CD4-positive, alpha-beta T cell treated with Interleukin-1 beta for 1 hour (primary cell): ENCODE measurements around the gene TSPAN5.
A peak's percentile ranks its signal among the peaks of the same experiment; 100 is the strongest.

Source experiments
- DNase-seq, 2 donors: peaks; one replicate each; pipeline ENCODE4 v3.0.0-alpha.2; 2020 to 2022

Gene TSPAN5

GRCh38 chr4:98672583-98673287, 14.3 kb upstream of the TSPAN5 start:
- no peak for DNase-seq

GRCh38 chr4:98671131-98671530, 12.7 kb upstream of the TSPAN5 start:
- DNase-seq, result no peak

- DNase-seq, result no peak
Measured at GRCh38 chr4:98670186-98670585, 11.8 kb upstream of the TSPAN5 start.

GRCh38 chr4:98669577-98669976, 11.2 kb upstream of the TSPAN5 start:
- DNase-seq, result no peak

- DNase-seq, result no peak
Measured at GRCh38 chr4:98664959-98665358, 6.5 kb upstream of the TSPAN5 start.

- DNase-seq, result peak; percentile 54 to 77
Measured at GRCh38 chr4:98663226-98664006, 5.0 kb upstream of the TSPAN5 start.

GRCh38 chr4:98662626-98663225, 4.3 kb upstream of the TSPAN5 start:
- peak; percentile 38 for DNase-seq

GRCh38 chr4:98662055-98662453, 3.6 kb upstream of the TSPAN5 start:
- DNase-seq, result no peak

GRCh38 chr4:98661371-98662054, 3.1 kb upstream of the TSPAN5 start:
- no peak for DNase-seq

GRCh38 chr4:98659741-98660462, 1.5 kb upstream of the TSPAN5 start:
- DNase-seq, result no peak

GRCh38 chr4:98659106-98659592, 738 bp upstream of the TSPAN5 start:
- DNase-seq, result no peak

GRCh38 chr4:98657531-98658286, 702 bp downstream of the TSPAN5 start:
- peak; percentile 8 to 36 for DNase-seq

- DNase-seq, result no peak
Measured at GRCh38 chr4:98656886-98657285, 1.5 kb downstream of the TSPAN5 start.

- DNase-seq, result no peak
Measured at GRCh38 chr4:98656443-98656842, 2.0 kb downstream of the TSPAN5 start.

GRCh38 chr4:98653890-98654867, 4.2 kb downstream of the TSPAN5 start:
- no peak for DNase-seq

- DNase-seq, result no peak
Measured at GRCh38 chr4:98652996-98653395, 5.4 kb downstream of the TSPAN5 start.

GRCh38 chr4:98648602-98649001, 9.8 kb downstream of the TSPAN5 start:
- DNase-seq, result no peak

- DNase-seq, result no peak
Measured at GRCh38 chr4:98646422-98646821, 12.0 kb downstream of the TSPAN5 start.

GRCh38 chr4:98645527-98645926, 12.9 kb downstream of the TSPAN5 start:
- DNase-seq, result no peak

GRCh38 chr4:98643755-98644154, 14.7 kb downstream of the TSPAN5 start:
- DNase-seq, result peak in 1 of 2 donors; percentile 21
